ENCODE results near the gene BCAP29.

GRCh38 chr7:107580716-107581383, 804 bp downstream of the BCAP29 start:
- TF ChIP-seq CTCF (IDR thresholded peaks at IDR 0.05; ENCODE audit: low read length) (no peak; the same call in 1 of the 2 replicates), EZH2 (IDR thresholded peaks at IDR 0.05; ENCODE audit: borderline replicate concordance, low read length) (no peak)
